SU-DHL-6 (cell line): ENCODE data around the gene JRKL.
"Not testable (repeated sequence)": the region's sequence is repeated elsewhere in the genome, so short reads cannot be mapped to it uniquely, and the experiment has no call there.

Experiments used
- H2AFZ ChIP-seq: fragments of 200-600 bp; sonication (generic); 2 replicates; pipeline ENCODE4 v1.6.1; 2014; ENCODE audit warnings: low read depth, mild to moderate bottlenecking, moderate library complexity, mixed read lengths, antibody characterized with exemption, low read length; ENCODE audit not compliant: severe bottlenecking
- H3F3A ChIP-seq: fragments of 200-600 bp; shearing (Covaris generic); 2 replicates; pipeline ENCODE4 v1.6.0; 2016; ENCODE audit warnings: antibody characterized with exemption, mild to moderate bottlenecking; ENCODE audit not compliant: insufficient read depth
- H3K27ac ChIP-seq: fragments of 200-600 bp; sonication (generic); 2 replicates; pipeline ENCODE4 v1.5.1; 2016; ENCODE audit warnings: low read depth, mild to moderate bottlenecking, low read length, moderate library complexity, mixed read lengths
- H3K27me3 ChIP-seq: fragments of 200-600 bp; sonication (generic), shearing (Covaris generic); 2 replicates; pipeline ENCODE4 v1.6.0; 2014; ENCODE audit warnings: mild to moderate bottlenecking, low read length
- H3K36me3 ChIP-seq: fragments of 200-600 bp; sonication (generic); 2 replicates; pipeline ENCODE4 v1.6.1; 2014; ENCODE audit warnings: mild to moderate bottlenecking, low read length, mixed read lengths
- H3K4me2 ChIP-seq: fragments of 300-600, 200-600 bp; shearing (Covaris generic), sonication (generic); 2 replicates; pipeline ENCODE4 v1.6.0; 2014; ENCODE audit warnings: low read length, low read depth, mild to moderate bottlenecking; ENCODE audit not compliant: poor library complexity, severe bottlenecking
- H3K4me3 ChIP-seq: fragments of 200-600 bp; sonication (generic); 2 replicates; pipeline ENCODE4 v1.5.1; 2014; ENCODE audit warnings: antibody characterized with exemption, low read length, mild to moderate bottlenecking, mixed read lengths; ENCODE audit not compliant: insufficient read depth, poor library complexity, severe bottlenecking
- H3K79me2 ChIP-seq: fragments of 200-600 bp; sonication (generic); 2 replicates; pipeline ENCODE4 v1.6.1; 2014; ENCODE audit warnings: mild to moderate bottlenecking, low read length, moderate library complexity; ENCODE audit not compliant: insufficient read depth
- H3K9ac ChIP-seq: fragments of 200-600 bp; sonication (generic); 2 replicates; pipeline ENCODE4 v1.7.0; 2014; ENCODE audit warnings: mild to moderate bottlenecking, low read length
- H3K9me2 ChIP-seq: fragments of 200-600 bp; sonication (generic); replicated peaks from 2 replicates; pipeline ENCODE4 v1.6.1; 2014; ENCODE audit warnings: low read length; ENCODE audit not compliant: insufficient read depth
- H3K9me3 ChIP-seq: fragments of 200-600 bp; sonication (generic); 2 replicates; pipeline ENCODE4 v1.6.1; 2014; ENCODE audit warnings: low read length, mixed read lengths; ENCODE audit not compliant: insufficient read depth
- H4K20me1 ChIP-seq: fragments of 200-600 bp; sonication (generic); 2 replicates; pipeline ENCODE4 v1.6.1; 2014; ENCODE audit warnings: low read depth, mild to moderate bottlenecking, antibody characterized with exemption, low read length, moderate library complexity, mixed read lengths
- EZH2phosphoT487 ChIP-seq: fragments of 200-600 bp; sonication (generic), shearing (Covaris generic); conservative IDR thresholded peaks from 2 replicates; pipeline ENCODE4 v1.6.1; 2018; ENCODE audit warnings: mild to moderate bottlenecking, antibody characterized with exemption, low read length, moderate library complexity, mixed read lengths
- TF ChIP-seq, protein P1 (sequence below): fragments of 200-600 bp; sonication (generic); IDR thresholded peaks from one replicate; pipeline ENCODE4 v1.5.1; 2017; ENCODE audit warnings: antibody characterized with exemption, mild to moderate bottlenecking, low read length, moderate library complexity; ENCODE audit not compliant: insufficient read depth, poor library complexity, severe bottlenecking

The JRKL gene

DNA sequence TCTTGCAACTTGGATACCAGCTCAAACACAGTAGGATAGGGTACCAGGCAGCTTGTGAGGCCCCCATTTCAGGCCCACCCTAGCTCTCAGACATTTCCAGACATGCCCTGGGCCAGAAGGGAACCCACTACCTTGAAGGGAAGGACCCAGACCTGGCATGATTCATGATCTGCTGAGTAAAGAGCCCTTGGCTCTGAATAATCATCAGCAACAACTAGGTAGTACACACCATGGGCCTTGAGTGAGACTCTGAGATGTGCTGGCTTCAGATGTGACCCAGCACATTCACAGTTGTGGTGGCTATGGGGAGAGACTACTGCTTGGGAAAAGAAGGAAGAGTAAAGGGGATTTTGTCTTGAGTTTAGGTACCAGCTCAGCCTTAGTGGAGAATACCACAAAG, 23.6 kb downstream of the JRKL start:
- Histone ChIP-seq H3K4me3 (no peak overlapping the region), H2AFZ (no peak overlapping the region), H3K9me2 (no peaks in the 10 kb centered on the region; the same call in 1 of the 2 replicates), H3F3A (no peaks in the 10 kb centered on the region), H3K9ac (no peak overlapping the region), H3K79me2 (no peaks in the 10 kb centered on the region), H3K9me3 (no peaks in the 10 kb centered on the region), H3K4me2 (no peak overlapping the region), H3K36me3 (no peaks in the 10 kb centered on the region), H3K27ac (no peak overlapping the region), H4K20me1 (no peaks in the 10 kb centered on the region), H3K27me3 (no peaks in the 10 kb centered on the region)
- no peak for TF ChIP-seq EZH2phosphoT487
- TF ChIP-seq, protein P1, sequence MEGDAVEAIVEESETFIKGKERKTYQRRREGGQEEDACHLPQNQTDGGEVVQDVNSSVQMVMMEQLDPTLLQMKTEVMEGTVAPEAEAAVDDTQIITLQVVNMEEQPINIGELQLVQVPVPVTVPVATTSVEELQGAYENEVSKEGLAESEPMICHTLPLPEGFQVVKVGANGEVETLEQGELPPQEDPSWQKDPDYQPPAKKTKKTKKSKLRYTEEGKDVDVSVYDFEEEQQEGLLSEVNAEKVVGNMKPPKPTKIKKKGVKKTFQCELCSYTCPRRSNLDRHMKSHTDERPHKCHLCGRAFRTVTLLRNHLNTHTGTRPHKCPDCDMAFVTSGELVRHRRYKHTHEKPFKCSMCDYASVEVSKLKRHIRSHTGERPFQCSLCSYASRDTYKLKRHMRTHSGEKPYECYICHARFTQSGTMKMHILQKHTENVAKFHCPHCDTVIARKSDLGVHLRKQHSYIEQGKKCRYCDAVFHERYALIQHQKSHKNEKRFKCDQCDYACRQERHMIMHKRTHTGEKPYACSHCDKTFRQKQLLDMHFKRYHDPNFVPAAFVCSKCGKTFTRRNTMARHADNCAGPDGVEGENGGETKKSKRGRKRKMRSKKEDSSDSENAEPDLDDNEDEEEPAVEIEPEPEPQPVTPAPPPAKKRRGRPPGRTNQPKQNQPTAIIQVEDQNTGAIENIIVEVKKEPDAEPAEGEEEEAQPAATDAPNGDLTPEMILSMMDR: no peak

DNA sequence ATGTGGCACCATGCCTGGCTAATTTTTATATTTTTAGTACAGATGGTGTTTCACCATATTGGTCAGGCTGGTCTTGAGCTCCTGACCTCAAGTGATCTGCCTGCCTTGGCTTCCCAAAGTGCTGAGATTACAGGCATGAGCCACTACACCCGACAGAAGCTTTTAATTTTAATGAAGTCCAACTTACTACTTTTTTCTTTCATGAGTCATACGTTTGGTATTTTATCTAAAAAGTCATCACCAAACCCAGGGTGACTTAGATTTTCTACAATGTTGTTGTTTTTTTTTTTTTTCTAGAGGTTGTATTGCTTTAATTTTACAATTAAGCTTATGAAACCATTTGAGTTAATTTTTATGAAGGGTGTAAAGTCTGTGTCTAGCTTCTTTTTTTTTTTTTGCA, 34.9 kb downstream of the JRKL start:
- Histone ChIP-seq H3K9me2 (no peaks in the 10 kb centered on the region), H3K79me2 (no peaks in the 10 kb centered on the region), H3K27ac (no peak overlapping the region), H3F3A (no peaks in the 10 kb centered on the region), H2AFZ (no peak overlapping the region), H3K4me3 (no peak overlapping the region), H3K9me3 (no peaks in the 10 kb centered on the region), H3K4me2 (no peak overlapping the region), H4K20me1 (0 out of 2 replicates have a peak, but pooled peaks cover 3% of the 10 kb centered on the region), H3K27me3 (no peaks in the 10 kb centered on the region), H3K36me3 (no peaks in the 10 kb centered on the region), H3K9ac (no peak overlapping the region)
- TF ChIP-seq, protein P1: no peak

DNA sequence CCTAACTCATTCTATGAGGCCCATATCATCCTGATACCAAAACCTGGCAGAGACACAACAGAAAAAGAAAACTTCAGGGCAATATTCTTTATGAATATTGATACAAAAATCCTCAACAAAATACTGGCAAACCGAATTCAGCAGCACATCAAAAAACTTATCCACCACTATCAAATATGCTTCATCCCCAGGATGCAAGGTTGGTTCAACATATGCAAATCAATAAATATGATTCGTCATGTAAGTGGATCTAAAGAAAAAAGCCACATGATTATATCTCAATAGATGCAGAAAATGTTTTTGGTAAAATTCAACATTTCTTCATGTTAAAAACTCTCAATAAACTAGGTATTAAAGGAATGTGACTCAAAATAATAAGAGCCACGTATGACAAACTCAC, 40.9 kb downstream of the JRKL start:
- Histone ChIP-seq H3K36me3 (no peaks in the 10 kb centered on the region), H3F3A (no peaks in the 10 kb centered on the region), H3K4me3 (no peak overlapping the region), H4K20me1 (0 out of 2 replicates have a peak, but pooled peaks cover 2% of the 10 kb centered on the region), H3K9me2 (no peaks in the 10 kb centered on the region), H3K4me2 (no peak overlapping the region), H2AFZ (no peak overlapping the region), H3K9ac (no peak overlapping the region), H3K9me3 (no peaks in the 10 kb centered on the region), H3K27ac (no peak overlapping the region), H3K79me2 (no peaks in the 10 kb centered on the region), H3K27me3 (no peaks in the 10 kb centered on the region)
- TF ChIP-seq EZH2phosphoT487: no peak
- TF ChIP-seq, protein P1: no peak

DNA sequence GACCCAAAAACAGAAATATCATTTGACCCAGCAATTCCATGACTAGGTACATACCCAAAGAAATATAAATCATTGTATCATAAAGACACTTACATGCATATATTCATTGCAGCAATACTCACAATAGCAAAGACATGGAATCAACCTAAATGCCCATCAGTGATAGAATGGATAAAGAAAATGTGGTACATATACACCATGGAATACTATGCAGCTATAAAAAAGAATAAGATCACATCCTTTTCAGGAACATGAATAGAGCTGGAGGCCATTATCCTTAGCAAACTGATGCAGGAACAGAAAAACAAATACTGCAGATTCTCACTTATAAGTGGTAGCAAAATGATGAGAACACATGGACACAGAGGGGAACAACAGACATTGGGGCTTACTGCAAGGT, 42.8 kb downstream of the JRKL start:
- not testable (repeated sequence) for H3K36me3 ChIP-seq, H2AFZ ChIP-seq, H3K79me2 ChIP-seq, H3F3A ChIP-seq, H3K9me2 ChIP-seq, H3K9ac ChIP-seq, H3K27me3 ChIP-seq, H3K9me3 ChIP-seq, H4K20me1 ChIP-seq, H3K27ac ChIP-seq, H3K4me3 ChIP-seq, H3K4me2 ChIP-seq
